IPS-15b (cell line): ENCODE data around the gene PIAS2.
"Not testable (repeated sequence)": the region's sequence is repeated elsewhere in the genome, so short reads cannot be mapped to it uniquely, and the experiment has no call there.

Experiments
- H3K27me3 ChIP-seq: one replicate; pipeline ENCODE4 v1.6.1; 2013; ENCODE audit warnings: low read length; ENCODE audit not compliant: control insufficient read depth, insufficient read depth
- H3K36me3 ChIP-seq: one replicate; pipeline ENCODE4 v1.6.1; 2013; ENCODE audit warnings: low read length; ENCODE audit not compliant: control insufficient read depth, insufficient read depth
- H3K4me1 ChIP-seq: one replicate; pipeline ENCODE4 v1.6.1; 2013; ENCODE audit warnings: mild to moderate bottlenecking, low read length; ENCODE audit not compliant: control insufficient read depth, insufficient read depth
- H3K4me3 ChIP-seq: one replicate; pipeline ENCODE4 v1.5.1; 2013; ENCODE audit warnings: low read depth, low read length
- H3K9ac ChIP-seq: one replicate; pipeline ENCODE4 v1.6.1; 2013; ENCODE audit warnings: low read depth, mild to moderate bottlenecking, low read length
- H3K9me3 ChIP-seq: one replicate; pipeline ENCODE4 v1.6.1; 2013; ENCODE audit warnings: mild to moderate bottlenecking, low read length; ENCODE audit not compliant: control insufficient read depth, insufficient read depth

Gene PIAS2

GRCh38 chr18:46859855-46860254 is 57.5 kb downstream of the PIAS2 start:
- Histone ChIP-seq H3K9ac (no peak overlapping the region), H3K27me3 (no peaks in the 10 kb centered on the region), H3K4me1 (no peaks in the 10 kb centered on the region), H3K9me3 (no peaks in the 10 kb centered on the region), H3K4me3 (no peak overlapping the region), H3K36me3 (no peaks in the 10 kb centered on the region)

DNA sequence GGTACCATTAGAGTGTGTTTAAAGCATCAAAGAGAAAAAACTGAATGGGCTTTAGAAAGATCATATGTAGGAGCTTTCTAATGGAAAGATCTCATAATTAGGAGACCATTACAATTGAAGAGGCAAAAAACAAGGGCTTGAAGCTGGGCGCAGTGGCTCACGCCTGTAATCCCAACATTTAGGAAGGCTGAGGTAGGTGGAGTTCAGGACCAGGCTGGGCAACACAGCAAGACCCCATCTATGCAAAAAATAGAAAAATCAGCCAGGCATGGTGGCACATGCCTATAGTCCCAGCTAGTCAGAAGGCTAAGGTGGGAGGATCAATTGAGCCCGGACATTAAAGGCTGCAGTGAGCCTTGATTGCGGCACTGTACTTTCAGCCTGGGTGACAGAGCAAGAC is 59.0 kb downstream of the PIAS2 start:
- Histone ChIP-seq H3K27me3 (no peaks in the 10 kb centered on the region), H3K4me3 (no peak overlapping the region), H3K36me3 (no peaks in the 10 kb centered on the region), H3K9ac (no peak overlapping the region), H3K9me3 (no peaks in the 10 kb centered on the region), H3K4me1 (no peaks in the 10 kb centered on the region)

DNA sequence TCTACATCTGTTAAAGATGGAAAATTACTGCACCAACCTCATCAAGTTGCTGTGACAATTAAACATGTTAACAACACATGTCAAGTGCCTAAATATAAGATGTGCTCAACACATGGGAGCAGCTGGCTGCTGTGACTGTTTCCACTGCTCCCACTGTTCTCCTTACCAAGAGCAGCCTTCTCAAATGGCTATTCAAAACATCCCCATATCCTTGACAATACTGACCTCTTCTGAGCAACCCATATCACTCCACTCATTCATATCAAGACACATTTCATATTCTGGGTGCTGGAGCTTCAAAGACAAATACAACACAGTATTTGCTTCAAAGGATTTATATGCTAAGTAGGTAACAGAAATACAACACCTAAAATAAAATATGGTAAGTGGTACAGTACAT is 60.3 kb downstream of the PIAS2 start:
- no peak overlapping the region for H3K4me3 ChIP-seq
- no peaks in the 10 kb centered on the region for H3K36me3 ChIP-seq
- H3K9ac ChIP-seq, result no peak overlapping the region
- H3K27me3 ChIP-seq, result no peaks in the 10 kb centered on the region
- H3K4me1 ChIP-seq, result no peaks in the 10 kb centered on the region
- H3K9me3 ChIP-seq, result no peaks in the 10 kb centered on the region

GRCh38 chr18:46849007-46849406 is 68.3 kb downstream of the PIAS2 start:
- Histone ChIP-seq H3K9ac (no peak overlapping the region), H3K4me3 (no peak overlapping the region), H3K36me3 (no peaks in the 10 kb centered on the region), H3K9me3 (no peaks in the 10 kb centered on the region), H3K4me1 (no peaks in the 10 kb centered on the region), H3K27me3 (no peaks in the 10 kb centered on the region)

DNA sequence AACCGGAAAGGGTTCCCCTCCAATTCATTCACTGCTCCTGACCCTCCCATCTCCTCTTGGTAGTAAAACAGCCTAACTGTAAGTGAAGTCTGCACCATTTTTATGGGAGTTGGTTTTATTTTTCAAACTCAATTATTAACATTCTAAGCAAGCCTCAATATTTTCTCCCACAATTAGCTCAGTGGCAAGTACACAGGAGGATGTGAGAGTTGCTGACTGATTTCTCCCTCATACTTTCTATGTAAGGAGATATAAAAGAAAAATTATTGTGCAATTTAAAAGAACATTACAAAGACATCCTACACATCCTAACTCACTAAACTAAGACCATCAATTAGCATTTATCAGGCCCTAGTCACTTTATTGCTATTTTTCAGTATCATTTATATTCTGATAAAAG is 73.9 kb downstream of the PIAS2 start:
- no peaks in the 10 kb centered on the region for H3K27me3 ChIP-seq
- no peaks in the 10 kb centered on the region for H3K9me3 ChIP-seq
- no peak overlapping the region for H3K4me3 ChIP-seq
- no peaks in the 10 kb centered on the region for H3K36me3 ChIP-seq
- H3K4me1 ChIP-seq, result no peaks in the 10 kb centered on the region
- H3K9ac ChIP-seq, result no peak overlapping the region

DNA sequence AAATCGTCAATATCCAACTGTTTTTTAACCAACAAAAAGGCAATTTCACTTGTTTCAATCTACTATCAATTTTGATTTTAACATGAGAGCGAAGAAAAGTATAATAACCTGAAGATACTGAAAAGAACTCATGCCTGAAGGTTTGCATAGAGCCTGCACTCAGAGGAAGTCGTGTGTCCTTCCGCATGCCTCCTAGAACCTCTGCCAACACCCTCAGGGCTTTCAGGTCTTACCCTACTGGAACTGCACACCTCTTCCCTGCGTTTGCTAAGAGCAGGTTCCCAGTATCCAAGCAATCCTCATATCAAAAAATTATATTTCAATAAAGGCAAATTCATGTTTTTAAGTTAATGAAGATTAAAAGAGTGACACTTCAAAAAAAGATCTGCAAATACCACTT is 74.7 kb downstream of the PIAS2 start:
- Histone ChIP-seq H3K4me3 (no peak overlapping the region), H3K9ac (no peak overlapping the region), H3K4me1 (no peaks in the 10 kb centered on the region), H3K9me3 (no peaks in the 10 kb centered on the region), H3K27me3 (no peaks in the 10 kb centered on the region), H3K36me3 (no peaks in the 10 kb centered on the region)

DNA sequence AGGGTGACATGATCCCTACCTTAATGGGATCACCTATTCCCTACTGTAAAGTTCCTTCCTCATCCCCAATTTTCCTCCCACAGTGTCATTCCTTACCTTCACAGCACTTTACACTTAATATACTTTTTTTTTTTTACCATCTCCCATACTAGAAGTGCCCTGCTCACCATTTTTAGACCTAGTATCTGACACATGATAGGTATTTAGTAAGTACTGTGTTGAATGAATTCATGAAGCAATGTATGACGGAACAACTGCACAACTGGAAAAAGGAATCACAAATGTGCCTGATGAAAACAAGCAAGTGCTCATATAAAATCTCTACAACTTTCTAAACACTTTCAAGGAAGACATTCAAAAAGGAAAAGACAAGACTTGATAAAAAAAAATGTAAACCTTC is 83.4 kb downstream of the PIAS2 start:
- Histone ChIP-seq H3K9ac (no peak overlapping the region), H3K4me3 (no peak overlapping the region), H3K4me1 (no peaks in the 10 kb centered on the region), H3K36me3 (peaks cover 2% of the 10 kb centered on the region), H3K27me3 (no peaks in the 10 kb centered on the region), H3K9me3 (no peaks in the 10 kb centered on the region)

- Histone ChIP-seq H3K9ac (no peak overlapping the region), H3K4me1 (no peaks in the 10 kb centered on the region), H3K4me3 (no peak overlapping the region), H3K9me3 (no peaks in the 10 kb centered on the region), H3K27me3 (no peaks in the 10 kb centered on the region), H3K36me3 (peaks cover 2% of the 10 kb centered on the region)
These were observed 84.5 kb downstream of the PIAS2 start for GRCh38 chr18:46832849-46833248.

DNA sequence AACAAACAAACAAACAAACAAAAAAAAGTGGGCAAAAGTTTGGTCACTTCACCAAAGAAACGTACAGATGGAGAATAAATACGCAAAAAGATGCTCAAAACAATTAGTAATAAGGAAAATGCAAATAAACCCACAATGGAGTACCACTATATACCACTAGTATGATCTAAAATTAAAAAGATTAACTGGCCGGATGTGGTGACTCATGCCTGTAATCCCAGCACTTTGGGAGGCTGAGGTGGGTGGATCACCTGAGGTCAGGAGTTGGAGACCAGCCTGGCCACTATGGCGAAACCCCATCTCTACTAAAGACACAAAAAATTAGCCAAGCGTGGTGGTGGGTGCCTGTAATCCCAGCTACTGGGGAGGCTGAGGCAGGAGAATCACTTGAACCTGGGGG is 84.9 kb downstream of the PIAS2 start:
- not testable (repeated sequence) for H3K9ac ChIP-seq, H3K4me1 ChIP-seq, H3K36me3 ChIP-seq, H3K9me3 ChIP-seq, H3K27me3 ChIP-seq, H3K4me3 ChIP-seq

GRCh38 chr18:46831434-46831833 is 85.9 kb downstream of the PIAS2 start:
- Histone ChIP-seq H3K9ac (no peak overlapping the region), H3K4me1 (no peaks in the 10 kb centered on the region), H3K36me3 (peaks cover 2% of the 10 kb centered on the region), H3K27me3 (no peaks in the 10 kb centered on the region), H3K9me3 (no peaks in the 10 kb centered on the region), H3K4me3 (no peak overlapping the region)

- Histone ChIP-seq H3K4me1 (no peaks in the 10 kb centered on the region), H3K9ac (no peak overlapping the region), H3K36me3 (peaks cover 2% of the 10 kb centered on the region), H3K9me3 (no peaks in the 10 kb centered on the region), H3K4me3 (no peak overlapping the region), H3K27me3 (no peaks in the 10 kb centered on the region)
These were observed 86.7 kb downstream of the PIAS2 start for GRCh38 chr18:46830633-46831032.

GRCh38 chr18:46829947-46830346 is 87.4 kb downstream of the PIAS2 start:
- H3K27me3 ChIP-seq, result no peaks in the 10 kb centered on the region
- H3K36me3 ChIP-seq, result peaks cover 2% of the 10 kb centered on the region

GRCh38 chr18:46829531-46829930 is 87.8 kb downstream of the PIAS2 start:
- Histone ChIP-seq H3K27me3 (no peaks in the 10 kb centered on the region), H3K4me3 (no peak overlapping the region), H3K36me3 (peaks cover 2% of the 10 kb centered on the region), H3K4me1 (no peaks in the 10 kb centered on the region), H3K9me3 (no peaks in the 10 kb centered on the region), H3K9ac (no peak overlapping the region)

More at GRCh38 chr18:46829947-46830346, 87.4 kb downstream of the PIAS2 start:
- H3K9ac ChIP-seq, result no peak overlapping the region
- H3K4me1 ChIP-seq, result no peaks in the 10 kb centered on the region
- H3K4me3 ChIP-seq, result no peak overlapping the region
- no peaks in the 10 kb centered on the region for H3K9me3 ChIP-seq
